Cardiac fibroblast (primary cell): ENCODE measurements around the gene TENT4A.

Experiments
- DNase-seq, 2 donors: peaks; one replicate each; pipeline versions ENCODE4 v3.0.0 to v3.0.0-alpha.2; 2010; ENCODE audit warnings: low read depth in 2 of 2
- H3K4me3 ChIP-seq, 2 donors: replicated peaks in 1 of 2; 1 replicate in 1 of 2; 2 replicates in 1 of 2; pipeline ENCODE4 v1.5.1; 2011; ENCODE audit warnings: low read depth in 2 of 2, low read length in 2 of 2, mild to moderate bottlenecking in 2 of 2, moderate library complexity in 1 of 2
- TF ChIP-seq, protein P1 (sequence below): IDR thresholded peaks from one replicate; pipeline ENCODE4 v1.5.1; 2011; ENCODE audit warnings: low read depth, mild to moderate bottlenecking, low read length, inconsistent platforms

TENT4A gene

DNA sequence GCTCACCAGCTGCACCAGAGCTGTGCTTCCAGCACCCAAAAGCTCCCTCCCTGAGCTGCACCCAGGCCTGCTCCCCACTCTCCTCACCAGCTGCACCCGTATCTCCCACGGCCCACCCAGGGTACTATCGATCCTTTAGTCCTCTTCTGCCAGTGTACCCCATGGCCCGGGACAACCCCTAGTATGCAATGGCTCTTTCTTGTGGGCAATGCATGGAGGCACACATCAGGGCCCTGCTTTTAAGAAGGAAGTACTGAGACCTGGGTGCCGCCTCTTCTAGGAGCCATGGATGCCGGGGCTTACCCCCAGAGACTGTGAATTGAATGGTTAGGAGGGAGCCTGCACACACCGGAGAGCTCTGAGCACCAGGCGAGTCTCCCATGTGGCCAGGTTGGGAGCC lies 49.5 kb downstream of the TENT4A start:
- DNase-seq: no peak
- H3K4me3 ChIP-seq: no peak overlapping the region
- TF ChIP-seq, protein P1, sequence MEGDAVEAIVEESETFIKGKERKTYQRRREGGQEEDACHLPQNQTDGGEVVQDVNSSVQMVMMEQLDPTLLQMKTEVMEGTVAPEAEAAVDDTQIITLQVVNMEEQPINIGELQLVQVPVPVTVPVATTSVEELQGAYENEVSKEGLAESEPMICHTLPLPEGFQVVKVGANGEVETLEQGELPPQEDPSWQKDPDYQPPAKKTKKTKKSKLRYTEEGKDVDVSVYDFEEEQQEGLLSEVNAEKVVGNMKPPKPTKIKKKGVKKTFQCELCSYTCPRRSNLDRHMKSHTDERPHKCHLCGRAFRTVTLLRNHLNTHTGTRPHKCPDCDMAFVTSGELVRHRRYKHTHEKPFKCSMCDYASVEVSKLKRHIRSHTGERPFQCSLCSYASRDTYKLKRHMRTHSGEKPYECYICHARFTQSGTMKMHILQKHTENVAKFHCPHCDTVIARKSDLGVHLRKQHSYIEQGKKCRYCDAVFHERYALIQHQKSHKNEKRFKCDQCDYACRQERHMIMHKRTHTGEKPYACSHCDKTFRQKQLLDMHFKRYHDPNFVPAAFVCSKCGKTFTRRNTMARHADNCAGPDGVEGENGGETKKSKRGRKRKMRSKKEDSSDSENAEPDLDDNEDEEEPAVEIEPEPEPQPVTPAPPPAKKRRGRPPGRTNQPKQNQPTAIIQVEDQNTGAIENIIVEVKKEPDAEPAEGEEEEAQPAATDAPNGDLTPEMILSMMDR: no peak

DNA sequence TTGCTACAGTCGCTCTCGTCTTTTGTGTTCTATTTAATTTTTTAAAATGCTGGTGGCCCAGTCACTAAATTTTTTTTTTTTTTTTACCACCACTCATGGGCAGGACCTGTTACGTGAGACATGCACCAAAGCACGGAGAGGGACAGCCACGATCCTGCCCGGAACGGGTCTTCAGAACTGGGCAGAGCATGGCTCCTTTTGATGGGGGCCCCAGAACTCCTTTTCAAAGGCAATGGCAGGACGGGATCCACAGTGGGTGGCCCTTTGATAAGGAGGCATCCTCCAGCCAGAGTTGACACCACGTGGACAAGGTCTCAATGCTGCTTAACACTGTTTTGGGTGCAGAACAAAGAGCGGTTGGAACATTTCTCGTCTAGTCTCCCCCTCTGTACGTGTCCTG lies 50.0 kb downstream of the TENT4A start:
- no peak for DNase-seq
- H3K4me3 ChIP-seq: no peak overlapping the region
- TF ChIP-seq, protein P1: no peak

- H3K4me3 ChIP-seq: no peak overlapping the region
- TF ChIP-seq, protein P1: peak; percentile 87
- peak; percentile 79 to 80 for DNase-seq
These were observed 52.6 kb downstream of the TENT4A start for GRCh38 chr5:6765612-6766525.

- TF ChIP-seq, protein P1: no peak
- DNase-seq: peak; percentile 63 to 68
- H3K4me3 ChIP-seq: no peak overlapping the region
These were observed 53.4 kb downstream of the TENT4A start for GRCh38 chr5:6766604-6767093.

GRCh38 chr5:6767481-6768063 lies 54.3 kb downstream of the TENT4A start:
- no peak for DNase-seq
- TF ChIP-seq, protein P1: no peak
- H3K4me3 ChIP-seq: no peak overlapping the region

DNA sequence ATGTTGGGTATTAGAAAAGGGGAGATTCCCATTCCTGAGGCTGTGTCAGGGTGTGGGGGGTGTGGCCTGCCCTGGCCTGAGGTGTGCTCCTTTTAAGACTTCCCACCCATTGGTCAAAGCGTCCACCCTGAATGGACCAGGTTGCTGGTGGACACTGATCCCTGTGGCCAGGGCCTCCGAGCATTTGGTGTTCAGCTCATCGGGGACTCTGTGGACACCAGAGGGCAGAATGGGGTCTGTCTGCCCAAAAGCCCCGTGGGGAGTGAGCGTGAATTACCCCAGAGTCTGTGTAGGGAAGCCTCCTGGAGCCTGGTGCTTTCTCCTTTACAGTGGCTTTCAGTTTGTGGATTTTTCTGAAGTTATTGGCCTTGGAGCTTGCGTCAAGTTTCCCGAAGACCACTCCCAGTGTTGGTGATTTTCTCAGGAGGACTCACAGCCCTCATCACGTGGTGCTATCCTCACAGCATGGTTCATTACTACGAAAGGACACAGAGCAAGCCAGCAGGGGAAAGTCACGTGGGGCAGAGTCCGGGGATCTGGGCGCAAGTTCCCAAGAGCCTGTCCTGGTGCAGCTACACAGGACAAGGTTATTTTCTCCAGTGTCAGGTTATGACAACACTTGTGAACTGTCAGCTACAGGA lies 55.5 kb downstream of the TENT4A start:
- no peak for DNase-seq
- TF ChIP-seq, protein P1: no peak
- no peak overlapping the region for H3K4me3 ChIP-seq
